ENCODE measurements around the gene DUSP9. TPM values are rescaled to one million over a fixed set of nuclear protein-coding genes. Genes with fewer than 3 reads are reported as not detected.

DUSP9 gene
- total and polyA plus RNA-seq, 10 of the 15 experiments (the other 5 are each of a cell fraction or from before 2014, with no cell fraction given): 0.10 TPM; not detected in 9

DNA sequence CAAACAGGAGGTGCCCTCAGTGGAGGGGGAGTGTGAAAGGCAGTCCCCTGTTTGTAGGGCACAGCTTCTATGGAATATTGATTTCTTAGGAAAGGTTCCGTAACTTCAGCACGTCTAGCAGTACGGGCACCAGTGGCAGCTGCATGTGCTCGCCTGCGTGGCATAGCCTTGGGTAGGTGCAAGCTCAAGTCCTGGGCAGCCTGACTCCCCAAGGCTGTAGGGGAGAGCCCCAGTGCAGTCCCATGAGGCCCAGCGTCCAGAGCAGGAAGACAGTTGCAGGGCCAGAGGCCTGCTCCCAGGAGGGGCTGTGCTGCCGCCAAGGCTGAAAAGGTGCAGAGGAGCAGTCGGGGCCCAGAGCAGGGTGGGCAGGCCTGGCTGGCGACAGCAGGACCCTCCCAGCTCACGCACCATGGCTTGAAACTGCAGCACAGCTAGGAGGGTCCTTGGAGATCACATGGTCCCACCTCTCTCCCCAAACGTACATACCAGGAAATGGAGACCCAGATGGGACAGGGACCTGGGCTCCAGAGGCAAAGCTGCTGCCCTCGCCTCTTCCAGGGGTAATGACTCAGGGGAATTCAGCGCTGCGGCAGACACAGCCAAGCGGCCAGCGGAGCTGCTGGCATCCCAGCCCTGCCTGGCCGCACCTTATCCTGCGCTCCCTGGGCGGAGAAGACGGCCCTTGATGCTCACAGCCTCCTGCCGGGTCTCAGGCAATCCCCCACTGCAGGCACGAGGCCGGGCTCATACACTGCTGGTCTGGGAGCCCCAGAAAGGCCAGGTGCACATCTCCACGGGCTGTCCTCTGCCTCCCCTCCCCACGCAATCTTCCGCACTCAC, 6.0 kb upstream of the DUSP9 start:
- peaks cover 0 to 3% of the 10 kb centered on the region in 2 experiments; a peak in 3 of 4 replicates for H3K27me3 ChIP-seq (replicated peaks in 1 of 2; ENCODE audit: control insufficient read depth in 2 of 2, insufficient read depth in 2 of 2, low read length in 1 of 2)

More for the DNA sequence above, 6.0 kb upstream of the DUSP9 start:
- FAIRE-seq: no peak
- H4K20me1 ChIP-seq (ENCODE audit: control insufficient read depth, insufficient read depth): no peaks in the 10 kb centered on the region
- BruUV-seq (replicated peaks): no TSS peak
- no peak overlapping the region for H3K4me3 ChIP-seq
- no peak overlapping the region for H3K9ac ChIP-seq (ENCODE audit: control insufficient read depth, insufficient read depth, low read length)
- no peak overlapping the region for H2AFZ ChIP-seq (ENCODE audit: control insufficient read depth, low read depth, low read length)
- SMC1A ChIA-PET (ENCODE audit: uncharacterized antibody, unreplicated experiment): no interaction called here
- 25% methylated on average over 25 of the region's 26 CpGs for WGBS (ENCODE audit: insufficient coverage, insufficient replicate concordance, low lambda C conversion rate, missing lambda C conversion rate)
- no peaks in the 10 kb centered on the region for H3K4me1 ChIP-seq (ENCODE audit: control insufficient read depth, insufficient read depth, low read length)
- in situ Hi-C loops (cut with MboI) (no loop called here), intact Hi-C loops (cut with micrococcal nuclease; ENCODE audit: unreplicated experiment) (no loop called here)
- H3K36me3 ChIP-seq (ENCODE audit: control insufficient read depth in 2 of 2, insufficient read depth in 2 of 2, low read length in 1 of 2): no peaks in the 10 kb centered on the region
- POLR2A ChIA-PET: no interaction called here
- no peak for DNase-seq (ENCODE audit: low read depth, low spot score)
- H3K27ac ChIP-seq (ENCODE audit: control insufficient read depth, insufficient read depth): no peak overlapping the region
- H3K9me3 ChIP-seq (replicated peaks; ENCODE audit: control insufficient read depth, insufficient read depth, low read length): no peaks in the 10 kb centered on the region; the same call in 2 of the 3 replicates
- RAD21 ChIA-PET (ENCODE audit: unreplicated experiment): no interaction called here
- no peak for TF ChIP-seq BMI1 (IDR thresholded peaks at IDR 0.05; ENCODE audit: borderline replicate concordance)
- no peak for TF ChIP-seq PML (IDR thresholded peaks at IDR 0.05; ENCODE audit: low read length)
- no peak for TF ChIP-seq DPF2 (IDR thresholded peaks at IDR 0.05)
- TF ChIP-seq, protein P1, sequence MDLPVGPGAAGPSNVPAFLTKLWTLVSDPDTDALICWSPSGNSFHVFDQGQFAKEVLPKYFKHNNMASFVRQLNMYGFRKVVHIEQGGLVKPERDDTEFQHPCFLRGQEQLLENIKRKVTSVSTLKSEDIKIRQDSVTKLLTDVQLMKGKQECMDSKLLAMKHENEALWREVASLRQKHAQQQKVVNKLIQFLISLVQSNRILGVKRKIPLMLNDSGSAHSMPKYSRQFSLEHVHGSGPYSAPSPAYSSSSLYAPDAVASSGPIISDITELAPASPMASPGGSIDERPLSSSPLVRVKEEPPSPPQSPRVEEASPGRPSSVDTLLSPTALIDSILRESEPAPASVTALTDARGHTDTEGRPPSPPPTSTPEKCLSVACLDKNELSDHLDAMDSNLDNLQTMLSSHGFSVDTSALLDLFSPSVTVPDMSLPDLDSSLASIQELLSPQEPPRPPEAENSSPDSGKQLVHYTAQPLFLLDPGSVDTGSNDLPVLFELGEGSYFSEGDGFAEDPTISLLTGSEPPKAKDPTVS (IDR thresholded peaks at IDR 0.05; ENCODE audit: low read depth, low read length): no peak
- TF ChIP-seq SPI1 (IDR thresholded peaks at IDR 0.05; ENCODE audit: borderline replicate concordance, insufficient read depth, low read depth, low read length): no peak
- no peak for TF ChIP-seq EZH2 (IDR thresholded peaks at IDR 0.05; ENCODE audit: borderline replicate concordance, control insufficient read depth, low read depth, low read length)
- TF ChIP-seq CREB1 (IDR thresholded peaks at IDR 0.05; ENCODE audit: low read depth): no peak
- no peak for TF ChIP-seq MYC (IDR thresholded peaks at IDR 0.05; ENCODE audit: insufficient read depth, insufficient read length, insufficient replicate concordance, low read length, severe bottlenecking)
- no peak for TF ChIP-seq EP300 (IDR thresholded peaks at IDR 0.05; ENCODE audit: borderline replicate concordance in 1 of 2, control insufficient read depth in 1 of 2, low read depth in 2 of 2, low read length in 2 of 2)
- TF ChIP-seq RUNX3 (IDR thresholded peaks at IDR 0.05; ENCODE audit: low read length): no peak
- TF ChIP-seq CBX5 (IDR thresholded peaks at IDR 0.05; ENCODE audit: low read depth): no peak
- TF ChIP-seq ZSCAN29 (IDR thresholded peaks at IDR 0.05): no peak
- TF ChIP-seq BHLHE40 (IDR thresholded peaks at IDR 0.05; ENCODE audit: borderline replicate concordance in 1 of 2, low read depth in 2 of 2, low read length in 1 of 2): no peak
- TF ChIP-seq ZNF384 (IDR thresholded peaks at IDR 0.05; ENCODE audit: borderline replicate concordance, low read depth, low read length): no peak
- TF ChIP-seq MTA3 (IDR thresholded peaks at IDR 0.05; ENCODE audit: borderline replicate concordance, low read length): no peak
- no peak for TF ChIP-seq NFIC (IDR thresholded peaks at IDR 0.05; ENCODE audit: low read depth, low read length)
- TF ChIP-seq, protein P2, sequence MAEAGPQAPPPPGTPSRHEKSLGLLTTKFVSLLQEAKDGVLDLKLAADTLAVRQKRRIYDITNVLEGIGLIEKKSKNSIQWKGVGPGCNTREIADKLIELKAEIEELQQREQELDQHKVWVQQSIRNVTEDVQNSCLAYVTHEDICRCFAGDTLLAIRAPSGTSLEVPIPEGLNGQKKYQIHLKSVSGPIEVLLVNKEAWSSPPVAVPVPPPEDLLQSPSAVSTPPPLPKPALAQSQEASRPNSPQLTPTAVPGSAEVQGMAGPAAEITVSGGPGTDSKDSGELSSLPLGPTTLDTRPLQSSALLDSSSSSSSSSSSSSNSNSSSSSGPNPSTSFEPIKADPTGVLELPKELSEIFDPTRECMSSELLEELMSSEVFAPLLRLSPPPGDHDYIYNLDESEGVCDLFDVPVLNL (IDR thresholded peaks at IDR 0.05; ENCODE audit: low read depth, low read length): no peak
- no peaks in the 10 kb centered on the region for H3K79me2 ChIP-seq (ENCODE audit: control insufficient read depth, insufficient read depth, low read length)
- no peak overlapping the region for H3K4me2 ChIP-seq (ENCODE audit: control insufficient read depth, insufficient read depth)
- CTCF ChIA-PET: interaction anchor here (0.7 kb wide), 1 partner anchor 91 kb away, joined by 3 read pairs; no protein-coding TSS in a partner anchor
- no peak for ATAC-seq

Measured in GM12878 (cell line).